HG03521 (cell line): Measurements from ENCODE around the gene ATL3.
"Not testable (repeated sequence)": the region's sequence is repeated elsewhere in the genome, so short reads cannot be mapped to it uniquely, and the experiment has no call there.

Source experiments
- ATAC-seq: cut with Tn5 transposase; IDR thresholded peaks from one replicate; pipeline ENCODE4 v1.9.1; 2021; ENCODE audit warnings: mild to moderate bottlenecking, moderate library complexity; ENCODE audit not compliant: unreplicated experiment

ATL3 gene

GRCh38 chr11:63590024-63590788 is 81.0 kb downstream of the ATL3 start:
- ATAC-seq, result no peak

DNA sequence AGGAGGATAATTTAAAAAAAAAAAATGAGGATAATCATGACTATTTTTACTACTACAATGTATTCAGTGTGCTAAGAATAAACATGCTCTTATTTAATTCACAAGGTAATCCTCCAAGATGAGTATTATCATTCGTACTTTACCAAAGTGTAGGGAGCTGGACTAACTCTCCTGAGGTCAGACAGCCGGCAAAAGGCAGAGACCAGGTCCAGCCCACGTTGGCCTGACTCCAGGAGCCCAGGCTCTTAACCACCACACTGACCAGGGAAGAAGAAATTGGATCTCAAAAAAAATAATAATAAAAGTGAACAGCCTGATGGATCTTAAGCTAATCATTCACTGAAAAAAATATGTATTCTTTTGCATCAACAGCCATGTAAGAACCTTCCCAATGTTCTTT is 82.2 kb downstream of the ATL3 start:
- no peak for ATAC-seq

DNA sequence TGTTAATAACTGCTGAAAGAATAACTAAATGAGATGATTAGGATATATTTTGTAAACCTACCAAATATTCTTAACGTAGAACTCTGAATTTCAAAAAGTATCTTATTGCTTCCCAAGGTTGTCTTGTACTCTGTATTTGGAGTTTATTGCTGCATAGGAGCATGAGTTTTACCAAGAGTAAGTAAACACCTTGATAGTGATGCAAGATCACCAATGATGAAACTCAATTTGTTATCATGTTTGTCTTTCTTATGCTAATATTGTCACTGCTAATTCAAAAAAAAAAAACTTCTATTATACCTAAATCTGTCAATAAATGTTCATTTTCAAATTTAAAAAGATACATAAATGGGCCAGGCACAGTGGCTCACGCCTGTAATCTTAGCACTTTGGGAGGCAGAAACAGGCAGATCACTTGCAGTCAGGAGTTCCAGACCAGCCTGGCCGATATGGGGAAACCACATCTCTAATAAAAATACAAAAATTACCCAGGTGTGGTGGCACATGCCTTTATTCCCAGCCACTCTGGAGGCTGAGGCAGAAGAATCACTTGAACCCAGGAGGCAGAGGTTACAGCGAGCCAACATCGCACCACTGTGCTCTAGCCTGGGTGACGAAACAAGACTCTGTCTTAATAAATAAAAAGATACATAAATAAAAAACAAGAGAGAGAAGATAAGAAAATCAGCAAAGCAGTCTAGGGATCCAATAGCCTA is 84.6 kb downstream of the ATL3 start:
- ATAC-seq, result no peak

DNA sequence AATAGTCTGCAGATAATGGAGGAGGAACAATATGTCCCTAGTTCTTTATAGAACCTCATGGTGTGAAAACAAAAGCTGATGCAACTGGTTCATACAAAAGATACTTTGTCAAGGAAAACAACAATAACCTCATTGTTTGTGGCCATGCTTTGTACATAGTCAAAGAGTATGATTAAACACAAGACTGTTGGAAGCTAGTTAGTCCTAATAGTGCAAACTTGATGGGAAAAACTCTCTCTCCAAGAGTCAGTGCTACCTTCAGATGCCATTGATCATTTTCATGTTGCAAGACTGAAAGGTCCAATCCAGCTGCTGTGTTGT is 87.9 kb downstream of the ATL3 start:
- no peak for ATAC-seq

DNA sequence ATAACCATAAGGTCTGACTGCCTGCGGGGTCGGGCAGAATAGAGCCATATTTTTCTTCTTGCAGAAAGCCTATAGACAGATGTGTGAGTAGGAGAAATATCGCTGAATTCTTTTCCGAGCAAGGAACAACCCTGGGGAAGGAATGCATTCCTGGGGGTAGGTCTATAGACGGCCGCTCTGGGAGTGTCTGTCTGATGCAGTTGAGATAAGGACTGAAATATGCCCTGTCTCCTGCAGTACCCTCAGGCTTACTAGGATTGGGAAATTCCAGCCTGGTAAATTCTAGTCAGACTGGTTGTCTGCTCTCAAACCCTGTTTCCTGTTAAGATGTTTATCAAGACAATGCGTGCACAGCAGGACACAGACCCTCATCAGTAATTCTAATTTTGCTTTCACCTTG is 90.0 kb downstream of the ATL3 start:
- ATAC-seq, result not testable (repeated sequence)

- not testable (repeated sequence) for ATAC-seq
Observed at GRCh38 chr11:63578882-63579281, 92.3 kb downstream of the ATL3 start.

GRCh38 chr11:63574856-63575602 is 96.1 kb downstream of the ATL3 start:
- ATAC-seq, result no peak
